ENCODE data around the gene INHBC. TPM values are rescaled to one million over a fixed set of nuclear protein-coding genes. Genes with fewer than 3 reads are reported as not detected.

INHBC gene
- total and polyA plus RNA-seq, 7 donors, result 0.05 to 0.21 (median 0.18) TPM; not detected in 4

- Histone ChIP-seq H3K27ac (no peak overlapping the region), H3K36me3 (ENCODE audit: insufficient read depth in 1 of 2, low read depth in 1 of 2) (no peaks in the 10 kb centered on the region), H3K9me3 (no peaks in the 10 kb centered on the region), H3K27me3 (ENCODE audit: insufficient read depth in 3 of 3, low read length in 2 of 3) (peaks cover 0 to 38% (median 5%) of the 10 kb centered on the region in 3 donors), H3K4me3 (no peak overlapping the region), H3K4me1 (no peaks in the 10 kb centered on the region)
- intact Hi-C loops (cut with DNase I), result loop anchor here in 1 of 2 donors (10.0 kb wide), 2 partner anchors 155 to 255 kb away; partner anchors contain the start of gene NXPH4
- ATAC-seq (no peak), DNase-seq (no peak)
- 83 to 89% (median 85%) methylated on average over 10 of the region's 10 CpGs for WGBS, 3 donors
- TF ChIP-seq CTCF (IDR thresholded peaks at IDR 0.05), result no peak
Measured at GRCh38 chr12:57469296-57470164, 34.9 kb downstream of the INHBC start.

GRCh38 chr12:57470286-57470969 lies 35.8 kb downstream of the INHBC start:
- Histone ChIP-seq H3K27me3 (ENCODE audit: insufficient read depth in 3 of 3, low read length in 2 of 3) (peaks cover 0 to 47% (median 11%) of the 10 kb centered on the region in 3 donors), H3K36me3 (ENCODE audit: insufficient read depth in 1 of 2, low read depth in 1 of 2) (no peaks in the 10 kb centered on the region), H3K9me3 (no peaks in the 10 kb centered on the region), H3K4me1 (peaks cover 5% of the 10 kb centered on the region), H3K27ac (no peak overlapping the region), H3K4me3 (no peak overlapping the region)
- ATAC-seq (no peak), DNase-seq (no peak)
- TF ChIP-seq CTCF (IDR thresholded peaks at IDR 0.05), result no peak
- intact Hi-C loops (cut with DNase I), result no loop called here
- 90 to 93% (median 92%) methylated on average over 14 of the region's 14 CpGs for WGBS, 3 donors

- intact Hi-C loops (cut with DNase I), result no loop called here
- Histone ChIP-seq H3K4me3 (no peak overlapping the region), H3K27me3 (ENCODE audit: insufficient read depth in 3 of 3, low read length in 2 of 3) (peaks cover 0 to 54% (median 11%) of the 10 kb centered on the region in 3 donors), H3K9me3 (no peaks in the 10 kb centered on the region), H3K36me3 (ENCODE audit: insufficient read depth in 1 of 2, low read depth in 1 of 2) (no peaks in the 10 kb centered on the region), H3K27ac (no peak overlapping the region), H3K4me1 (peaks cover 11% of the 10 kb centered on the region)
- DNase-seq, result no peak
- ATAC-seq, result no peak
- 83 to 90% (median 87%) methylated on average over 4 of the region's 4 CpGs for WGBS, 3 donors
- TF ChIP-seq CTCF (IDR thresholded peaks at IDR 0.05), result no peak
Measured at GRCh38 chr12:57470970-57471656, 36.5 kb downstream of the INHBC start.

GRCh38 chr12:57471661-57472060 lies 37.1 kb downstream of the INHBC start:
- H3K4me1 ChIP-seq, result peaks cover 13% of the 10 kb centered on the region
- intact Hi-C loops (cut with DNase I), result no loop called here
- peaks cover 0 to 58% (median 11%) of the 10 kb centered on the region in 3 donors for H3K27me3 ChIP-seq (ENCODE audit: insufficient read depth in 3 of 3, low read length in 2 of 3)
- DNase-seq, result no peak
- no peak for ATAC-seq
- no peak overlapping the region for H3K27ac ChIP-seq
- H3K4me3 ChIP-seq, result no peak overlapping the region
- H3K9me3 ChIP-seq, result no peaks in the 10 kb centered on the region
- TF ChIP-seq CTCF (IDR thresholded peaks at IDR 0.05), result no peak
- no peaks in the 10 kb centered on the region for H3K36me3 ChIP-seq (ENCODE audit: insufficient read depth in 1 of 2, low read depth in 1 of 2)
- 85 to 95% (median 92%) methylated on average over 3 of the region's 3 CpGs for WGBS, 3 donors
